Caco-2 (cell line): ENCODE measurements around the gene NDUFB5. TPM values are rescaled to one million over a fixed set of nuclear protein-coding genes. Genes with fewer than 3 reads are reported as not detected.

Source experiments
- BruUV-seq: library from RNA; stranded (reverse); fragments of 400-500 nt; replicated peaks from 2 replicates; lab custom pipeline; 2021; lab: Mats Ljungman, UMichigan
- CTCF ChIA-PET: fragments of 300-600 bp; sonication (Branson Sonifier 250); formaldehyde crosslinking; loops from one replicate; lab custom pipeline; 2022; ENCODE audit warnings: antibody characterized with exemption; lab: Charles Lee
- POLR2A ChIA-PET: fragments of 300-600 bp; sonication (Branson Sonifier 250); formaldehyde crosslinking; loops from one replicate; lab custom pipeline; 2022; ENCODE audit warnings: antibody characterized with exemption; lab: Charles Lee
- DNase-seq, 2 experiments: peaks; one replicate each; pipeline versions ENCODE4 v3.0.0 to v3.0.0-alpha.2; 2020 to 2022
- H3K27me3 ChIP-seq: replicated peaks from 2 replicates; pipeline ENCODE4 v1.6.0; 2011; ENCODE audit warnings: low read length; ENCODE audit not compliant: control insufficient read depth, insufficient read depth
- H3K36me3 ChIP-seq: 2 replicates; pipeline ENCODE4 v1.5.1; 2011; ENCODE audit warnings: low read length; ENCODE audit not compliant: control insufficient read depth, insufficient read depth
- H3K4me1 ChIP-seq: fragments of 250-450 bp; sonication (Bioruptor Pico); 2 replicates; pipeline ENCODE4 v1.5.1; 2020; ENCODE audit warnings: mild to moderate bottlenecking
- H3K4me3 ChIP-seq: 2 replicates; pipeline ENCODE4 v1.5.1; 2011; ENCODE audit warnings: low read depth, mild to moderate bottlenecking, control low read depth, low read length
- H3K9me3 ChIP-seq: fragments of 250-450 bp; sonication (Bioruptor Pico); 2 replicates; pipeline ENCODE4 v1.5.1; 2020; ENCODE audit warnings: mild to moderate bottlenecking, moderate library complexity
- H3K27ac Mint-ChIP-seq: one replicate; pipeline ENCODE4 v1.8.0; 2022; ENCODE audit warnings: mixed read lengths; ENCODE audit not compliant: unreplicated experiment
- H3K27me3 Mint-ChIP-seq: one replicate; pipeline ENCODE4 v1.8.0; 2022; ENCODE audit warnings: mixed read lengths; ENCODE audit not compliant: insufficient read depth, unreplicated experiment
- H3K36me3 Mint-ChIP-seq: one replicate; pipeline ENCODE4 v1.8.0; 2022; ENCODE audit warnings: mild to moderate bottlenecking, mixed read lengths; ENCODE audit not compliant: insufficient read depth, unreplicated experiment
- H3K4me1 Mint-ChIP-seq: one replicate; pipeline ENCODE4 v1.8.0; 2022; ENCODE audit warnings: low read depth, mixed read lengths; ENCODE audit not compliant: unreplicated experiment
- H3K4me3 Mint-ChIP-seq: one replicate; pipeline ENCODE4 v1.8.0; 2022; ENCODE audit warnings: mild to moderate bottlenecking, moderate library complexity, mixed read lengths; ENCODE audit not compliant: unreplicated experiment
- H3K9me3 Mint-ChIP-seq: one replicate; pipeline ENCODE4 v1.8.0; 2022; ENCODE audit warnings: mixed read lengths; ENCODE audit not compliant: unreplicated experiment
- CTCF ChIP-seq, 2 experiments: fragments of 200-600 bp in 1 of 2; IDR thresholded peaks; 1 replicate in 1 of 2; 2 replicates in 1 of 2; pipeline versions ENCODE4 v1.5.1 to v1.8.0; 2011 to 2022; ENCODE audit warnings: antibody characterized with exemption in 1 of 2, control low read depth in 1 of 2, inconsistent platforms in 1 of 2, low read depth in 1 of 2, low read length in 1 of 2, mild to moderate bottlenecking in 1 of 2, moderate library complexity in 1 of 2; ENCODE audit not compliant: insufficient read depth in 1 of 2, severe bottlenecking in 1 of 2, unreplicated experiment in 1 of 2
- intact Hi-C: fragments of 100-400 bp; cut with micrococcal nuclease; formaldehyde crosslinking; loops from one replicate; pipeline ENCODE4 v1.10.0; 2022; ENCODE audit not compliant: unreplicated experiment
- total RNA-seq: library from RNA; stranded (reverse); gene quantifications from 2 replicates; pipeline ENCODE4 v1.2.3, GENCODE V29; 2022

NDUFB5 gene
- total RNA-seq, 1 experiment from 2014 or later: 81.2 TPM

GRCh38 chr3:179670311-179670710 is 65.7 kb downstream of the NDUFB5 start:
- CTCF ChIA-PET: no interaction called here
- H3K27ac Mint-ChIP-seq: no peak overlapping the region

GRCh38 chr3:179671309-179671708 is 66.7 kb downstream of the NDUFB5 start:
- ChIA-PET CTCF (no interaction called here), POLR2A (no interaction called here)
- H3K27me3 ChIP-seq: no peaks in the 10 kb centered on the region
- no peaks in the 10 kb centered on the region for H3K36me3 Mint-ChIP-seq
- H3K27ac Mint-ChIP-seq: peak overlapping the region; percentile 26
- peaks cover 10% of the 10 kb centered on the region; the same call in 1 of the 2 replicates for H3K4me1 ChIP-seq
- TF ChIP-seq CTCF (IDR thresholded peaks at IDR 0.05; ENCODE audit: insufficient read depth in 1 of 2, low read depth in 1 of 2, low read length in 1 of 2, severe bottlenecking in 1 of 2, unreplicated experiment in 1 of 2): no peak
- BruUV-seq: no TSS peak
- no peaks in the 10 kb centered on the region for H3K9me3 Mint-ChIP-seq
- H3K4me3 Mint-ChIP-seq: no peak overlapping the region
- H3K27me3 Mint-ChIP-seq: no peaks in the 10 kb centered on the region
- intact Hi-C loops: no loop called here
- H3K9me3 ChIP-seq: no peaks in the 10 kb centered on the region
- H3K36me3 ChIP-seq: no peaks in the 10 kb centered on the region
- H3K4me1 Mint-ChIP-seq: peaks cover 19% of the 10 kb centered on the region
- no peak overlapping the region for H3K4me3 ChIP-seq
- no peak for DNase-seq

More at GRCh38 chr3:179670311-179670710, 65.7 kb downstream of the NDUFB5 start:
- BruUV-seq: no TSS peak
- H3K4me3 ChIP-seq: no peak overlapping the region
- no peaks in the 10 kb centered on the region for H3K27me3 Mint-ChIP-seq
- no peaks in the 10 kb centered on the region for H3K27me3 ChIP-seq
- no peaks in the 10 kb centered on the region for H3K36me3 Mint-ChIP-seq
- no peak for TF ChIP-seq CTCF (IDR thresholded peaks at IDR 0.05; ENCODE audit: insufficient read depth in 1 of 2, low read depth in 1 of 2, low read length in 1 of 2, severe bottlenecking in 1 of 2, unreplicated experiment in 1 of 2)
- no peak overlapping the region for H3K4me3 Mint-ChIP-seq
- POLR2A ChIA-PET: no interaction called here
- no peaks in the 10 kb centered on the region for H3K9me3 ChIP-seq
- intact Hi-C loops: no loop called here
- no peaks in the 10 kb centered on the region for H3K9me3 Mint-ChIP-seq
- H3K4me1 ChIP-seq: peaks cover 10% of the 10 kb centered on the region; the same call in 1 of the 2 replicates
- no peaks in the 10 kb centered on the region for H3K36me3 ChIP-seq
- no peak for DNase-seq
- peaks cover 19% of the 10 kb centered on the region for H3K4me1 Mint-ChIP-seq

- H3K27me3 ChIP-seq: no peaks in the 10 kb centered on the region
- no TSS peak for BruUV-seq
- no peaks in the 10 kb centered on the region for H3K27me3 Mint-ChIP-seq
- POLR2A ChIA-PET: no interaction called here
- intact Hi-C loops: no loop called here
- H3K36me3 Mint-ChIP-seq: no peaks in the 10 kb centered on the region
- H3K4me3 Mint-ChIP-seq: no peak overlapping the region
- peaks cover 19% of the 10 kb centered on the region for H3K4me1 Mint-ChIP-seq
- H3K9me3 ChIP-seq: no peaks in the 10 kb centered on the region
- H3K9me3 Mint-ChIP-seq: no peaks in the 10 kb centered on the region
- H3K27ac Mint-ChIP-seq: peak overlapping the region; percentile 26
- peaks cover 10% of the 10 kb centered on the region; the same call in 1 of the 2 replicates for H3K4me1 ChIP-seq
- no peak overlapping the region for H3K4me3 ChIP-seq
- no peak for DNase-seq
- CTCF ChIA-PET: no interaction called here
- no peaks in the 10 kb centered on the region for H3K36me3 ChIP-seq
- TF ChIP-seq CTCF (IDR thresholded peaks at IDR 0.05; ENCODE audit: insufficient read depth in 1 of 2, low read depth in 1 of 2, low read length in 1 of 2, severe bottlenecking in 1 of 2, unreplicated experiment in 1 of 2): no peak
These were observed 67.2 kb downstream of the NDUFB5 start for GRCh38 chr3:179671747-179672242.
